Activated B cell treated with CpG ODN at 0.5 μM for 24 hours (primary cell): ENCODE results near the gene COL19A1. TPM values are rescaled to one million over a fixed set of nuclear protein-coding genes. Genes with fewer than 3 reads are reported as not detected.
"Not testable (repeated sequence)": the region's sequence is repeated elsewhere in the genome, so short reads cannot be mapped to it uniquely, and the experiment has no call there.

Source experiments
- ATAC-seq: fragments of 200-7000 bp; cut with Tn5 transposase; one replicate; pipeline ENCODE4 v1.10.0; 2021; ENCODE audit warnings: low read depth, mild to moderate bottlenecking, moderate library complexity
- CTCF ChIA-PET: fragments of 350-600 bp; sonication (Branson Sonifier 250); formaldehyde crosslinking; loops from one replicate; lab custom pipeline; 2021; ENCODE audit warnings: antibody characterized with exemption; lab: Charles Lee
- POLR2A ChIA-PET: fragments of 350-600 bp; sonication (Branson Sonifier 250); formaldehyde crosslinking; loops from one replicate; lab custom pipeline; 2021; ENCODE audit warnings: antibody characterized with exemption; lab: Charles Lee
- DNase-seq: peaks from one replicate; pipeline ENCODE4 v3.0.0; 2022
- H3K27ac Mint-ChIP-seq: one replicate; pipeline ENCODE4 v1.8.0; 2020; ENCODE audit warnings: mixed read lengths
- H3K27me3 Mint-ChIP-seq: one replicate; pipeline ENCODE4 v1.8.0; 2021; ENCODE audit warnings: mixed read lengths
- H3K36me3 Mint-ChIP-seq: one replicate; pipeline ENCODE4 v1.8.0; 2021; ENCODE audit warnings: low read depth, mixed read lengths
- H3K4me1 Mint-ChIP-seq: one replicate; pipeline ENCODE4 v1.8.0; 2021; ENCODE audit warnings: mixed read lengths
- H3K4me3 Mint-ChIP-seq: one replicate; pipeline ENCODE4 v1.8.0; 2020; ENCODE audit warnings: mild to moderate bottlenecking, mixed read lengths
- H3K9me3 Mint-ChIP-seq: one replicate; pipeline ENCODE4 v1.8.0; 2020; ENCODE audit warnings: mixed read lengths
- CTCF ChIP-seq: fragments of 200-600 bp; IDR thresholded peaks from one replicate; pipeline ENCODE4 v1.8.0; 2022; ENCODE audit warnings: antibody characterized with exemption, mild to moderate bottlenecking
- intact Hi-C: fragments of 100-400 bp; cut with micrococcal nuclease; formaldehyde crosslinking; loops from one replicate; pipeline ENCODE4 v1.15.1; 2024
- total RNA-seq: library from RNA; stranded (reverse); gene quantifications from 2 replicates; pipeline ENCODE4 v1.2.3, GENCODE V29; 2022

Gene COL19A1
- total RNA-seq, 1 donor from 2014 or later, result 54.4 TPM

GRCh38 chr6:69953491-69953890 is 87.1 kb downstream of the COL19A1 start:
- Mint-ChIP-seq H3K27me3 (no peaks in the 10 kb centered on the region), H3K36me3 (peaks cover 24% of the 10 kb centered on the region), H3K4me3 (no peak overlapping the region), H3K9me3 (no peaks in the 10 kb centered on the region), H3K27ac (no peak overlapping the region), H3K4me1 (peaks cover 3% of the 10 kb centered on the region)
- DNase-seq (no peak), ATAC-seq (no peak)
- no peak for TF ChIP-seq CTCF
- intact Hi-C loops, result no loop called here
- ChIA-PET POLR2A (no interaction called here), CTCF (no interaction called here)

DNA sequence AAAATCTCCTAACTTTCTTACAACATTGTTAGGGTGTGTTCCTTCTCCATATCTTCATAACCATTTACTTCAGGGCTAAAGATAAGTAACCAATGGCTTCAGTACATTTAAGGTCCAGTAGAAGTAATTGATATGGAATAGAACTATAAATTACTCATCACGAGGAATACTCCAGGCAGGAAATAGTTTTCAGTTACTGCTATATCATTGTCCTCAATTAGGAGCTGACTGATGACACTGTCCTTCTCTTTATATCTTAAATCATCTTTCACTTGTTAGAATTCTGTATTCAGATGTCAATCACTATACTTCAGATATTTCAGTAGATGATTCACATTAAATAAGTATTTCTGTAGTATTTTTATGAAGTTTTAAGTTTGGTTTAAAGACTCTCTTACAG is 88.4 kb downstream of the COL19A1 start:
- POLR2A ChIA-PET, result no interaction called here
- H3K4me3 Mint-ChIP-seq, result no peak overlapping the region
- no peaks in the 10 kb centered on the region for H3K9me3 Mint-ChIP-seq
- peaks cover 30% of the 10 kb centered on the region for H3K36me3 Mint-ChIP-seq
- no peak for TF ChIP-seq CTCF
- H3K4me1 Mint-ChIP-seq, result peaks cover 1% of the 10 kb centered on the region
- no peaks in the 10 kb centered on the region for H3K27me3 Mint-ChIP-seq
- intact Hi-C loops, result no loop called here
- CTCF ChIA-PET, result no interaction called here
- ATAC-seq, result no peak
- DNase-seq, result no peak
- no peak overlapping the region for H3K27ac Mint-ChIP-seq

DNA sequence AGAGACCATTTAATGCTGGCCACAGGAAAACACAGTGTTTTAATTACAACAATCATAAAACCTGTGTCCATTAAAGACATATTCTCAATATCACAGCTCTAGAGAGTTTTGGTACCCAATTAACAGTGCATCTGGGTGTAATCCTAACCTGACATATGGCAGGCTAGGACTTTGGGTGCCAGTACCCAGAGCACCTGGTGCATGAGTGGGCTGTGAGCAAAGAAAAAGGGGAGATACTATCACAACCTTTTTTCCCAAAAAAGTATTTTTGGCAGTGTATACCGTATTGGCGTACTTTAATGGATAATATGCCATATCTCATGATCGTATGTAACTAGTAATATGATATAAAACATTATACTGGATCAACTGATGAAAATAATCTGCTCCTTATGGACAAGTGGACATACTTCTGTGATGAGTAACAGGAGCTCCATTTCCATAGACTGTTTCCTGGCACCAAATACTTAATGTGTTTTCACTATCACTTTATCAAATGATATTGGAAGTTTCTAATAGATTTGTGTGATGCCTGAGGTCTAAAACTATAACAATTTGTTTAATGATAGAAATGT is 91.7 kb downstream of the COL19A1 start:
- no peaks in the 10 kb centered on the region for H3K27me3 Mint-ChIP-seq
- no peaks in the 10 kb centered on the region for H3K9me3 Mint-ChIP-seq
- no peak overlapping the region for H3K27ac Mint-ChIP-seq
- TF ChIP-seq CTCF, result no peak
- DNase-seq (no peak), ATAC-seq (no peak)
- H3K36me3 Mint-ChIP-seq, result peaks cover 38% of the 10 kb centered on the region
- no peak overlapping the region for H3K4me3 Mint-ChIP-seq
- ChIA-PET CTCF (no interaction called here), POLR2A (no interaction called here)
- H3K4me1 Mint-ChIP-seq, result peaks cover 1% of the 10 kb centered on the region
- intact Hi-C loops, result no loop called here

DNA sequence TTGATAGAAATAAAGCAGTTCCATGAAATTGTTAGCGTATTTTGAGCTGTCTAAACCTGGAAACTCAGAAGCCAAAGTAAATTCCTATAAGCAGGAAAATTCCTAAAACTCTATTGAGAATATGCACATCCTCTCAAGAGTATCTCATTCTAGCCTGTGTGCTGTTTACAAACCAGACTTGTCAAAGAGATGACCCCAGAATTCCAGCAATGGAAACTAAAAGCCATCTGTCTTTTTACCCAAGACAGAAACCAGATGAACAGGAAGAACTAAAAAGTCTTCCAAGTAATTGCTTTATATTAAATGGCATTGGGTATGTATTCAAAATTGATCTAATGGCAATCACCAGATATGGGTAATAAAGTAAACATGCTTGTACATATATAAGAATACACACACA is 92.6 kb downstream of the COL19A1 start:
- DNase-seq (no peak), ATAC-seq (no peak)
- H3K9me3 Mint-ChIP-seq, result no peaks in the 10 kb centered on the region
- peaks cover 41% of the 10 kb centered on the region for H3K36me3 Mint-ChIP-seq
- TF ChIP-seq CTCF, result no peak
- CTCF ChIA-PET, result no interaction called here
- H3K27ac Mint-ChIP-seq, result no peak overlapping the region
- no peak overlapping the region for H3K4me3 Mint-ChIP-seq
- POLR2A ChIA-PET, result no interaction called here
- H3K4me1 Mint-ChIP-seq, result peaks cover 1% of the 10 kb centered on the region
- no peaks in the 10 kb centered on the region for H3K27me3 Mint-ChIP-seq
- intact Hi-C loops, result no loop called here

DNA sequence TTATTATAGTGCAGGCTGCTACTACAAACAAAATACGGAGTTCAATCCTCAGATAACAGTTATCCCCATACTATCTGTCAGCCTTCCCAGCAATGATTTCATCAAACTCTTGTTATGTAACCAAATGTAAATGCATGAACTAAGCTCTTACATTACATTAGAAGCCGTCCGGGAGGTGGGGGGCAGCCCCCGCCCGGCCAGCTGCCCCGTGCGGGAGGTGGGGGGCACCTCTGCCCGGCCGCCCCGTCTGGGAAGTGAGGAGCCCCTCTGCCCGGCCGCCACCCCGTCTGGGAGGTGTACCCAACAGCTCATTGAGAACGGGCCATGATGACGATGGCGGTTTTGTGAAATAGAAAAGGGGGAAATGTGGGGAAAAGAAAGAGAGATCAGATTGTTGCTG is 99.6 kb downstream of the COL19A1 start:
- H3K27me3 Mint-ChIP-seq, H3K9me3 Mint-ChIP-seq, DNase-seq, intact Hi-C loops, H3K27ac Mint-ChIP-seq, ATAC-seq, H3K4me3 Mint-ChIP-seq, CTCF ChIA-PET, H3K4me1 Mint-ChIP-seq: not testable (repeated sequence)
- POLR2A ChIA-PET, result interaction anchor here (0.6 kb wide), 1 partner anchor 169 kb away, joined by 8 read pairs; the partner anchor contains the start of gene LMBRD1
- H3K36me3 Mint-ChIP-seq, result peaks cover 39% of the 10 kb centered on the region

DNA sequence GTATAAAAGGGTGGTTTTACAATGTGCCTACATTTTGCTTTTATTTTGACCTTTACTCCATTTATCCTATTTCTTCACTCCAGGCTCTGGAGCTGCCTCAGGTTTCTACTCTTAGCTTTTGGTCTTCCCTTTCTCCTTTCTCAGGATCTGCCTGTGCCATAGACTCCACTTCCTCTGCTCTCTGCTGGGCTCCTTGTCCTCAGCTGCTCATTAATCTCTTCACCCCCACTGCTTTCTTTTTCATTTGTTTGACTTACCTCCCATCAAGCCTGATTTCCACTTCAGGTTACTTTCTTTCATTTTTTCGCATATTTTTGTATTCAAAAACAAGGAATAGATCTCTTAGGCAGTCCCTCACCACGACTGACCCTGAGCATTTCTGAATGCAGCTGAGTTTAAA is 106.8 kb downstream of the COL19A1 start:
- no peaks in the 10 kb centered on the region for H3K27me3 Mint-ChIP-seq
- intact Hi-C loops, result no loop called here
- no peak overlapping the region for H3K27ac Mint-ChIP-seq
- H3K36me3 Mint-ChIP-seq, result peaks cover 46% of the 10 kb centered on the region
- H3K9me3 Mint-ChIP-seq, result no peaks in the 10 kb centered on the region
- POLR2A ChIA-PET, result no interaction called here
- H3K4me1 Mint-ChIP-seq, result no peaks in the 10 kb centered on the region
- no peak for TF ChIP-seq CTCF
- no peak overlapping the region for H3K4me3 Mint-ChIP-seq
- CTCF ChIA-PET, result no interaction called here
- ATAC-seq, result no peak
- DNase-seq, result no peak
